Hypothalamus (tissue), 51 donors: Measurements from ENCODE around the gene RRM1.
A peak's percentile ranks its signal among the peaks of the same experiment; 100 is the strongest.
"Not testable (repeated sequence)": the region's sequence is repeated elsewhere in the genome, so short reads cannot be mapped to it uniquely, and the experiment has no call there.

Experiments used
- DNase-seq, 51 donors: peaks; one replicate each; lab custom pipeline; 2025; lab: John Stamatoyannopoulos, UW

The RRM1 gene

GRCh38 chr11:4094348-4095291 lies at the start of gene RRM1:
Gene RRM1, plus strand, starts transcription at chr11:4094799. Its CDS starts 214 bp downstream, at chr11:4095013.
- peak; percentile 53 to 98 (median 92) for DNase-seq

GRCh38 chr11:4044976-4045646 lies 49.5 kb upstream of the RRM1 start:
- peak in 37 of 51 donors; percentile 8 to 92 (median 56) for DNase-seq

DNA sequence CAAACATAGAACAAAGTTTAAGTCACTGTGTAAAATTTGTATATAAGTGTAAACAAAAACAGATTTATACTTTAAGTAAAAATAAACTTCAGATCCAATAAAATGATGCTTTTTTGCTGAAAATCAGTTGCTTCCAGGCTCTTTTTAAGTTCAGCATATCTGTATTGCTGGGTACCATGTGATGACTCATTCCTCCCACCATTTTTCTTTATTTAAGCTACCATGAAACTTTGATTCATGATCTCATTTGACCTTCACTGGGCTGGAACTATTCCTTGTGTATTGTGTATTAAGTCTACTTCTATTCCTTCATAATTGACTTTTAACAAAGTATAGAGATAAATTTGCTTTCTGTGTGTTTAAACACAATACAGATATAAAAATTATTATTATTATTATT lies 46.3 kb upstream of the RRM1 start:
- DNase-seq = no peak

GRCh38 chr11:4049006-4049405 lies 45.6 kb upstream of the RRM1 start:
- no peak for DNase-seq

DNA sequence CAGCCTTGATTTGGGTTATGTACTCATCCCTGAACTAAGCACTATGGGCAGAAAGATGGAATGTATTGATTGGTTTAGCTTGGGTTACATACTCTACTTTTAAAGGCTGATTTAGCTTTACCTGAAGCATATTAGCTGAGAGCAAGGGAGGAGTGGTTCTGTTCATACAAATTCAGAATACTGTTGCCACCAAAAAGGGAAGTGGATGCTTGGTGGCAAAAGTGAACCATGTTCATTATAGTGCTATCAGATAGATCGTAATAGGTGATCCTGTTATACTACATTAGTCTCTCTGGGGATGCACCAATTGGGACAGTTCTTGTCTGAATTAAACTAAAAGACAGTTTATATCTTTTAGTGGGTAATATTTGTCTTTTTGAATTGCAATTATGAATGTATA lies 44.5 kb upstream of the RRM1 start:
- no peak for DNase-seq

GRCh38 chr11:4053200-4053599 lies 41.4 kb upstream of the RRM1 start:
- not testable (repeated sequence) for DNase-seq

- no peak for DNase-seq
These were observed 40.0 kb upstream of the RRM1 start for GRCh38 chr11:4054643-4055042.

GRCh38 chr11:4059424-4059823 lies 35.2 kb upstream of the RRM1 start:
- DNase-seq = no peak

DNA sequence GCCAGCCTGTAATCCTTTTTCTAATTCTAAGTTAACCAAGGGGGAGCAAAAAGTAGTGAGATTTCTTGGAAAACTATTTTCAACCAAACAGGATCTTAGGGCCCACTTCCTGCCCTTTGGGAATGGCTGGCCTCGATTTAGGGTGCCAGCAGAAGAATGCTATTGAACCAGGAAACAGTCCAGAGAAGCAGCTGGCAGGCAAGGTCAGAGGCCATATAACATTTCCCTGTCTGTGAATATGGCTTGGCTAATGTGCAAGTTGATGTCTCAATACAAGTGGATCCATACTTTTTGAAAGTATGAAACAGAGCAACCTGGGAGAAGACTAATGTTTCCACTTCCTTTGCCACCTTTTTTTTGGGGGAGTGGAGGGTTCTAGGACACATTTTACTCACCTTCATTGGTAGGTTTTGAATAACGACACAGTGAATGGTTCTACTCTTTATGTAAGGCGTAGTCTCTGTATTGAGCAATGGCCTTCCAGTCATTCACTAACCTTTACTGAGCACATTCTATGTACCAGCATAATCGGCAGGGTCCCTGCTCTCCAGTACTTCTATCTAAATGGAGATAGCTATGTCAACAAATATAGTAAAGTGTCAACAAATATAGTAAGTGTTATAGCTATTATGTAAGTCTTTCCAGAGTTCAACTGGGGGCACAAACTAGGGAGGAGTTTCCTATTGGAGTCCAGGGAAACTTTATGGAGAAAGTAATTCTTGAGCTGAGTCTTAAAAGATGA lies 34.2 kb upstream of the RRM1 start:
- DNase-seq = no peak

GRCh38 chr11:4061700-4062099 lies 32.9 kb upstream of the RRM1 start:
- DNase-seq = no peak

GRCh38 chr11:4063348-4063747 lies 31.3 kb upstream of the RRM1 start:
- no peak for DNase-seq

DNA sequence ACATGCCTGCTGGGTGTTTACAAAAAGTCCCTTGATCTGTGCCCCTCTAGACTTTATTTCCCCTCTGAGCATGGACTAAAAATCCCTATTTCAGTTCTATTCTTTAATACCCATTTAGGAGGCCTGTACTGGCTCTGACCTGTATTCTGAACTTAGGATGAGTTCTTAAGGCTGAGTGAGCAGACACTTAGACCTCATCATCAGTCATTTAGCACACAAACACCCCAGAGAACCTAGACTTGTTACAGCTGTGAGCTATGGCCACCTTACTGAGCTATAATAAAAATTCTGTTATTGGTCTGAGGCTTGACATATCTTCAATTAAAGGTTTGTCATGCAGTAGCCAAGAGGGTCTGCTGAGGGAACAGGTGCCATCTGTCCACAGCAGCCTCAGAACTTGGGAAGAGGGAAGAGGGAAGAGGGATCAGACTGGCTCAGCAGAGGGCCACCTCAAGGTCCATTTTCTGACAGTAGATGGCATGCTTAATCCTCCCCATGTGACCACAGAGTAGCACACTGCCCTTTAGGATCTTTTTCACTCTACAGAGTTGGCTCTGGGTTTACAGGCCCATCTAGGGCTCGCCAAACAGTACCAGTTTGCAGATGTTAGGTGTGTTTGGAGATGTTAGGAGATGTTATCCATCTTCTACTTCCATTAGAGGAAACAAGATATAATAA lies 30.2 kb upstream of the RRM1 start:
- no peak for DNase-seq

DNA sequence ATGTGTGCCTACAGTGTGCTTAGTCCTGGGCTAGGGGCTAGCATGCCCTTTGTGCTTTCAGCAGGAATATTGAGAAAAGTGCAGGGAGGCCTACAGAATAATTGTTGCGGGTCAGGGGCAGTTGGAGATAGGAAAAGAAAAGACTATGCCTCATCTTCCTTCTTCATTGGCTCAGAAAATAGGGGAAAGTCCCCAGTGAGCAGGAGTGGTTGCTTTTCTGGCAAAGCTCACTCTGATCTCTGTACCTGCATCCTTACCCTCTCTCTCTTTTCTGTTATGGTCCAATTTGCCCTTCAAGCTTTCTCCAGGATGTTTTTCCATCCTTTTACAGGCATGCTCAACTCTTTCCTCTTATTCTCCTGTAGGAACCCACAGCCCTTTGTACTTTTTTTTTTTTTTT lies 29.5 kb upstream of the RRM1 start:
- no peak for DNase-seq

DNA sequence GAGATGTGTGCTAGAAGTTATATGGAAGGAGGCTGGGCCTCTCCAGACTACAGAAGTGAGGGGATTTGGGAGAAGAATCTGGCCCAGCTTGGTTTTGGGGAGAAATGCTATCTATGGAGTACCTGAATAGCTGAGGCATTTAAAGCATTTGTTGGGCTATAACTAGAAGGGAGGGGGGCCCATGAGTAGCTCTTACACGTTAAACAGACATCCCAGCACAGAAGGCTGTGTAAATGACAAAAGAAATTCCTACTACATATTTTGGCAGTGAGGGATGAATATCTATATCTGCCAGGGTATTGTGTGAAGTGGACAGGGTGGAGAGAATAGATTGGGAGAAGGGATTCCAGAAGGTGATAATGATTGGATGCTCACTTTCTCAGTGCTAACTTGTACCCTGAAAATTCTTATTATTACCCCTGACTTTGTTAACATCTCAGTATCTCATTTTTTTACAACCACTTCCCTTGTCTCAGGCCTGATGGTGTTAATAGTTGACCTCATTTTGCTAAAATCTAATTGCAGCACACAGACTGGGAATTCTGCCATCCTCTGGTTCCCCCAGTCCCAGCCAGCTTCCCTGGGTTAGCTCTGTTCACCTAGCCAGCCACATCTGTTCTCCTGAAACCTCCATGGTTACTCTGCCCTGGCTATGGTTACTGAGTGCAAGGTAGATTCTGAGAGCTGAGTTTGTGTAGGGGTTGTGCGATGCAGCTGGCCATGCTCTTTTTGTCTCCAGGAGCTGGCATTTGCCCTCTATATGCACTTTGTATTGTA lies 28.8 kb upstream of the RRM1 start:
- DNase-seq = peak in 1 of 51 donors; percentile 4

DNA sequence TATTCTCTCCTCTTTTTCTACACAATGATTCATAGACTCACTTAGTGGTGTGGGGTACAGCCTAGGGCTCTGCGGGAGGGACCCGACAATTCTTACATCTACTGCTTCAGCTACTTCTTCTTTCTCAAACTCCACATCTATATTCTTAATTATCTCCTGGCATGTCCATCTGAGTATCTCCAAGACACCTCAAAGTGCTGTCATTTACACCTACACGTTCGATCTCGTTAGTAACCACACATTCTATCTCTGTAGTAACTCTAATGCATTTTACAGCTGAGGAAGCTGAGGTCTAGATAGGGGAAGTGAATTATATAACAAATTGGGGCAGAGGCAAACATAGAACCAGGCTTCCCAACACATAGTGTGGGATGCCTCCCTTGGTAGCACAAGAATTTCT lies 27.7 kb upstream of the RRM1 start:
- no peak for DNase-seq

- DNase-seq = peak in 1 of 51 donors; percentile 15
These were observed 25.6 kb upstream of the RRM1 start for GRCh38 chr11:4068962-4069361.

- no peak for DNase-seq
These were observed 23.3 kb upstream of the RRM1 start for GRCh38 chr11:4071325-4071724.

DNA sequence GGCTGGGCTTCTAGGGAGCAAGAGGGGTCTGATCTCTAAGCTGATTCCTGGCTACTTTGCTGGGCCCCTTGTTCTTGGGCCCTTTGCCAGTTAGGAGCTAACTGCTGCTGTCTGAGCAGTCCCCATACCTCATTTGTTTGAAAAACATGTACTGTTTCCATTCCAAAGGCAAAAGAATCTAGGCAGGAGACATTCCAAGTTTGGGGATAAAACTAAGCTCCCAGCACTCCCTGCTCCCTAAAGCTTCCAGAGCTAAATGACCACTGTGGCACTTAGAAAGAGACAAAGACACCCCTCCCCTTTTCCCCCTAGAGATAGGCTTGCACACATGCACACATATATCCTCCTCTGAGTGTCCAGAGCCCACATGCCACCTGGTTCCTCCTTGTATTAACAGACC lies 22.7 kb upstream of the RRM1 start:
- no peak for DNase-seq

GRCh38 chr11:4072668-4073285 lies 21.8 kb upstream of the RRM1 start:
- peak in 29 of 51 donors; percentile 2 to 85 (median 27) for DNase-seq
